Measurements from ENCODE around the gene NWD2.

DNA sequence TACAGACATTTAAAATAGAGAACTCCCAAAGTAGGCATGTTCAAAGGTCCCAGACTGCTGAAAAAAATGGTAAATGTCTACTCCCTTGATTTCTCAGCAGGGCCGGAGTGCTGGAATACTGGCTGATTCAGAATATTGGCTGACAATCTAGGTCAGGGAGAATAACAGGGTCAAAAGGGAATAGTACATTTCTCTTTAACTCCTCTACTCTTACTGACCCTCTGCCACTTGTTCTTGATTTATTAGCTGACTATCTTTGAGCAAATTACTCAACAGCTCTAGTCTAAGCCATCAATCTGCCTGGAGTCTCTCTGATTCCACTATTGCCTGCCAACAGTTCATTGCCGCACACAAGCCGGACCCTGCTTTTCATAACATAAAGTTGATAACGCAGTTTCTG is 19.7 kb upstream of the NWD2 start:
- TF ChIP-seq, protein P1, sequence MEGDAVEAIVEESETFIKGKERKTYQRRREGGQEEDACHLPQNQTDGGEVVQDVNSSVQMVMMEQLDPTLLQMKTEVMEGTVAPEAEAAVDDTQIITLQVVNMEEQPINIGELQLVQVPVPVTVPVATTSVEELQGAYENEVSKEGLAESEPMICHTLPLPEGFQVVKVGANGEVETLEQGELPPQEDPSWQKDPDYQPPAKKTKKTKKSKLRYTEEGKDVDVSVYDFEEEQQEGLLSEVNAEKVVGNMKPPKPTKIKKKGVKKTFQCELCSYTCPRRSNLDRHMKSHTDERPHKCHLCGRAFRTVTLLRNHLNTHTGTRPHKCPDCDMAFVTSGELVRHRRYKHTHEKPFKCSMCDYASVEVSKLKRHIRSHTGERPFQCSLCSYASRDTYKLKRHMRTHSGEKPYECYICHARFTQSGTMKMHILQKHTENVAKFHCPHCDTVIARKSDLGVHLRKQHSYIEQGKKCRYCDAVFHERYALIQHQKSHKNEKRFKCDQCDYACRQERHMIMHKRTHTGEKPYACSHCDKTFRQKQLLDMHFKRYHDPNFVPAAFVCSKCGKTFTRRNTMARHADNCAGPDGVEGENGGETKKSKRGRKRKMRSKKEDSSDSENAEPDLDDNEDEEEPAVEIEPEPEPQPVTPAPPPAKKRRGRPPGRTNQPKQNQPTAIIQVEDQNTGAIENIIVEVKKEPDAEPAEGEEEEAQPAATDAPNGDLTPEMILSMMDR (IDR thresholded peaks at IDR 0.05 in 4 of 5, conservative IDR thresholded peaks at IDR 0.05 in 1 of 5), result no peak
- no peak for TF ChIP-seq POLR2A (IDR thresholded peaks at IDR 0.05)

All from gastrocnemius medialis (tissue), 4 donors.